OCI-LY7 (cell line): ENCODE data around the gene CTNNA2. TPM values are rescaled to one million over a fixed set of nuclear protein-coding genes. Genes with fewer than 3 reads are reported as not detected.

Experiments
- BruUV-seq: library from RNA; stranded (reverse); fragments of 400-500 nt; replicated peaks from 2 replicates; lab custom pipeline; 2021; lab: Mats Ljungman, UMichigan
- CTCF ChIA-PET: fragments of 300-600 bp; sonication (Branson Sonifier 250); formaldehyde crosslinking; loops from one replicate; lab custom pipeline; 2022; ENCODE audit warnings: antibody characterized with exemption; ENCODE audit not compliant: unreplicated experiment; lab: Charles Lee
- POLR2A ChIA-PET: fragments of 300-600 bp; sonication (Branson Sonifier 250); formaldehyde crosslinking; loops from one replicate; lab custom pipeline; 2022; ENCODE audit warnings: antibody characterized with exemption; lab: Charles Lee
- DNase-seq: peaks from one replicate; pipeline ENCODE4 v3.0.0-alpha.2; 2015; ENCODE audit warnings: low spot score
- H2AFZ ChIP-seq: fragments of 200-600 bp; sonication (generic), shearing (Covaris generic); 2 replicates; pipeline ENCODE4 v1.6.1; 2014; ENCODE audit warnings: mild to moderate bottlenecking, antibody characterized with exemption, low read length, moderate library complexity
- H3K27ac ChIP-seq: fragments of 200-600 bp; sonication (generic); 2 replicates; pipeline ENCODE4 v1.5.1; 2014; ENCODE audit warnings: mixed run types, low read depth, mild to moderate bottlenecking, moderate library complexity, low read length, inconsistent platforms; ENCODE audit not compliant: poor library complexity, severe bottlenecking
- H3K36me3 ChIP-seq: fragments of 200-600 bp; sonication (generic); 2 replicates; pipeline ENCODE4 v1.6.1; 2014; ENCODE audit warnings: mild to moderate bottlenecking, antibody characterized with exemption, low read length, moderate library complexity, mixed read lengths; ENCODE audit not compliant: insufficient read depth
- H3K4me1 ChIP-seq: fragments of 200-600 bp; sonication (generic); 2 replicates; pipeline ENCODE4 v1.5.1; 2014; ENCODE audit warnings: mild to moderate bottlenecking, low read length; ENCODE audit not compliant: insufficient read depth, poor library complexity, severe bottlenecking
- H3K4me2 ChIP-seq: fragments of 200-600 bp; sonication (generic); 2 replicates; pipeline ENCODE4 v1.6.1; 2014; ENCODE audit warnings: mild to moderate bottlenecking, low read length
- H3K4me3 ChIP-seq: fragments of 200-600 bp; sonication (generic); 2 replicates; pipeline ENCODE4 v1.5.1; 2014; ENCODE audit warnings: mild to moderate bottlenecking, low read depth, low read length; ENCODE audit not compliant: poor library complexity, severe bottlenecking
- H3K79me2 ChIP-seq: fragments of 200-600 bp; sonication (generic); 2 replicates; pipeline ENCODE4 v1.6.1; 2016; ENCODE audit warnings: low read depth, mild to moderate bottlenecking, low read length, moderate library complexity, mixed read lengths; ENCODE audit not compliant: insufficient read depth
- H3K9me2 ChIP-seq: fragments of 200-600 bp; sonication (generic); 2 replicates; pipeline ENCODE4 v1.6.1; 2016; ENCODE audit warnings: mild to moderate bottlenecking, low read length, mixed read lengths; ENCODE audit not compliant: insufficient read depth
- H3K9me3 ChIP-seq: fragments of 200-600 bp; sonication (generic); 2 replicates; pipeline ENCODE4 v1.6.1; 2014; ENCODE audit warnings: mild to moderate bottlenecking, mixed run types, low read length, mixed read lengths
- H4K20me1 ChIP-seq: fragments of 200-600 bp; sonication (generic); 2 replicates; pipeline ENCODE4 v1.6.1; 2014; ENCODE audit warnings: mild to moderate bottlenecking, antibody characterized with exemption, low read length, moderate library complexity, mixed read lengths; ENCODE audit not compliant: insufficient read depth
- CTCF ChIP-seq: fragments of 200-600 bp; sonication (generic); conservative IDR thresholded peaks from 2 replicates; pipeline ENCODE4 v1.5.1; 2014; ENCODE audit warnings: mild to moderate bottlenecking, antibody characterized with exemption, low read length, moderate library complexity, mixed read lengths
- EZH2phosphoT487 ChIP-seq: fragments of 200-600 bp; sonication (generic); IDR thresholded peaks from 2 replicates; pipeline ENCODE4 v1.6.1; 2018; ENCODE audit warnings: low read depth, borderline replicate concordance, mild to moderate bottlenecking, mixed run types, antibody characterized with exemption, low read length, moderate library complexity, mixed read lengths
- intact Hi-C: fragments of 100-400 bp; cut with micrococcal nuclease; formaldehyde crosslinking; loops from one replicate; pipeline ENCODE4 v1.10.0; 2022; ENCODE audit not compliant: unreplicated experiment
- total RNA-seq, 2 experiments: library from RNA; depleted of rRNA in 1 of 2; stranded (reverse); fragments of >200 nt in 1 of 2; shearing (Covaris generic) in 1 of 2; gene quantifications; 2 replicates each; pipeline ENCODE4 v1.2.3, GENCODE V29; 2014 to 2022

CTNNA2 gene
- total RNA-seq, 2 experiments from 2014 or later, result 0.19 to 2.7 TPM

- H3K4me3 ChIP-seq, result no peak overlapping the region
- CTCF ChIA-PET, result no interaction called here
These were observed 258.1 kb downstream of the CTNNA2 start for GRCh38 chr2:79770926-79771325.

DNA sequence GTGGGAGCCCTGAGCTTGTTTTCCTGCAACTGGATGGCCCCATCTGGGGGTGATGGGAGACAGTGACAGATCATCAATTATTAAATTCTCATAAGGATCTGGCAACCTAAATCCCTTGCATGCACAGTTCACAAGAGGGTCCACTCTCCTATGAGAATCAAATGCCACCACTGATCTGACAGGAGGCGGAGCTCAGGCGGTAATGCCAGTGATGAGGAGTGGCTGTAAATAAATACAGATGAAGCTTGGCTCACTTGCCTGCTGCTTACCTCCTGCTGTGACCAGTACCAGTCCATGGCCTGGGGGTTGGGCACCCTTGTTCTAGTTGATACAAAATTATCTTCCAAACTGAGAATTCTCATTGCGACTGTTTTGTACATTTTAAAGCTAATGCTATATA lies 258.6 kb downstream of the CTNNA2 start:
- Histone ChIP-seq H3K4me3 (no peak overlapping the region), H3K36me3 (no peaks in the 10 kb centered on the region), H2AFZ (no peak overlapping the region), H3K4me2 (no peak overlapping the region), H3K9me3 (no peaks in the 10 kb centered on the region), H3K27ac (no peak overlapping the region), H3K4me1 (no peaks in the 10 kb centered on the region), H4K20me1 (no peaks in the 10 kb centered on the region), H3K79me2 (no peaks in the 10 kb centered on the region), H3K9me2 (no peaks in the 10 kb centered on the region)
- CTCF ChIA-PET, result no interaction called here
- BruUV-seq, result no TSS peak
- TF ChIP-seq CTCF, result no peak
- TF ChIP-seq EZH2phosphoT487, result no peak
- POLR2A ChIA-PET, result no interaction called here
- DNase-seq, result no peak
- intact Hi-C loops, result no loop called here

More at GRCh38 chr2:79770926-79771325, 258.1 kb downstream of the CTNNA2 start:
- H3K9me3 ChIP-seq, result no peaks in the 10 kb centered on the region
- H3K27ac ChIP-seq, result no peak overlapping the region
- H4K20me1 ChIP-seq, result no peaks in the 10 kb centered on the region
- H3K4me2 ChIP-seq, result no peak overlapping the region
- TF ChIP-seq CTCF, result no peak
- no peak for TF ChIP-seq EZH2phosphoT487
- POLR2A ChIA-PET, result no interaction called here
- H3K4me1 ChIP-seq, result no peaks in the 10 kb centered on the region
- H3K79me2 ChIP-seq, result no peaks in the 10 kb centered on the region
- no peak for DNase-seq
- H3K36me3 ChIP-seq, result no peaks in the 10 kb centered on the region
- no peak overlapping the region for H2AFZ ChIP-seq
- no peaks in the 10 kb centered on the region for H3K9me2 ChIP-seq
- intact Hi-C loops, result no loop called here
- no TSS peak for BruUV-seq

DNA sequence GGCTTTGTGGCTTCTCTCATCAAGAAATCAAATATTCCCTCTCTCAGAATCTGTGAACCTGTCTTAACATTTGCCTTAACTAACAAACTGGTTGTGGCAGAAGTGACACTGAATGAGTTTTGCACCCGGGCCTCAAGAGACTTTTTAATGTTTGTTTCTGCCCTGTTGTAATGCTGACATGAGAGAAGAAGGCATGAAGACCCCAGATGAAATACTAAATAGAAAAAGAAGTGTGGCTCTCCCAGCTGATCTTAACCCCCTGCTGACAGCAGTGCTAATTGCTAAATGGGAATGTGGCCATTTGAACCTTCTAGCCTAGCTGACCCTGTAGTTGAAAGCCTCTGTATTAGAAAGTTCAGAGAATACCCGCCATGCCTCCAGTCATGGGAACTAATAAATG lies 261.2 kb downstream of the CTNNA2 start:
- H3K4me1 ChIP-seq, result no peaks in the 10 kb centered on the region
- POLR2A ChIA-PET, result interaction anchor here (1.5 kb wide), 1 partner anchor 15 kb away, joined by 3 read pairs; no protein-coding TSS in a partner anchor
- no peaks in the 10 kb centered on the region for H4K20me1 ChIP-seq
- no peak for TF ChIP-seq CTCF
- no peak for TF ChIP-seq EZH2phosphoT487
- CTCF ChIA-PET, result no interaction called here
- no peak overlapping the region for H2AFZ ChIP-seq
- DNase-seq, result no peak
- H3K9me3 ChIP-seq, result no peaks in the 10 kb centered on the region
- no peaks in the 10 kb centered on the region for H3K36me3 ChIP-seq
- H3K4me3 ChIP-seq, result no peak overlapping the region
- H3K79me2 ChIP-seq, result no peaks in the 10 kb centered on the region
- H3K4me2 ChIP-seq, result no peak overlapping the region
- no TSS peak for BruUV-seq
- H3K9me2 ChIP-seq, result no peaks in the 10 kb centered on the region
- intact Hi-C loops, result no loop called here
- no peak overlapping the region for H3K27ac ChIP-seq
